ENCODE measurements around the gene ADCY9. TPM values are rescaled to one million over a fixed set of nuclear protein-coding genes. Genes with fewer than 3 reads are reported as not detected.

ADCY9 gene
- total RNA-seq, 1 donor from 2014 or later, result 9.7 TPM

- peaks cover 40% of the 10 kb centered on the region for H3K4me1 Mint-ChIP-seq (ENCODE audit: low read depth)
- H3K36me3 Mint-ChIP-seq (ENCODE audit: low read depth), result no peaks in the 10 kb centered on the region
- intact Hi-C loops (cut with micrococcal nuclease), result no loop called here
- peaks cover 6% of the 10 kb centered on the region for H3K27me3 Mint-ChIP-seq (ENCODE audit: insufficient read depth)
- no peak overlapping the region for H3K4me3 Mint-ChIP-seq
- H3K9me3 Mint-ChIP-seq, result peaks cover 8% of the 10 kb centered on the region
- H3K27ac Mint-ChIP-seq, result no peak overlapping the region
- DNase-seq (ENCODE audit: low spot score), result no peak
These were observed 23.7 kb upstream of the ADCY9 start for GRCh38 chr16:4139968-4140367.

- intact Hi-C loops (cut with micrococcal nuclease), result no loop called here
- Mint-ChIP-seq H3K36me3 (ENCODE audit: low read depth) (no peaks in the 10 kb centered on the region), H3K27ac (no peak overlapping the region), H3K27me3 (ENCODE audit: insufficient read depth) (peaks cover 6% of the 10 kb centered on the region), H3K4me1 (ENCODE audit: low read depth) (peaks cover 40% of the 10 kb centered on the region), H3K9me3 (peaks cover 8% of the 10 kb centered on the region), H3K4me3 (no peak overlapping the region)
- no peak for DNase-seq (ENCODE audit: low spot score)
These were observed 22.5 kb upstream of the ADCY9 start for GRCh38 chr16:4138713-4139112.

GRCh38 chr16:4137438-4137837 is 21.2 kb upstream of the ADCY9 start:
- H3K27ac Mint-ChIP-seq, result no peak overlapping the region
- H3K4me3 Mint-ChIP-seq, result no peak overlapping the region
- intact Hi-C loops (cut with micrococcal nuclease), result no loop called here
- peaks cover 38% of the 10 kb centered on the region for H3K4me1 Mint-ChIP-seq (ENCODE audit: low read depth)
- peaks cover 6% of the 10 kb centered on the region for H3K27me3 Mint-ChIP-seq (ENCODE audit: insufficient read depth)
- peaks cover 8% of the 10 kb centered on the region for H3K9me3 Mint-ChIP-seq
- H3K36me3 Mint-ChIP-seq (ENCODE audit: low read depth), result no peaks in the 10 kb centered on the region
- DNase-seq (ENCODE audit: low spot score), result no peak

GRCh38 chr16:4136229-4136813 is 20.1 kb upstream of the ADCY9 start:
- intact Hi-C loops (cut with micrococcal nuclease), result no loop called here
- H3K27ac Mint-ChIP-seq, result no peak overlapping the region
- H3K27me3 Mint-ChIP-seq (ENCODE audit: insufficient read depth), result peaks cover 6% of the 10 kb centered on the region
- peaks cover 27% of the 10 kb centered on the region for H3K4me1 Mint-ChIP-seq (ENCODE audit: low read depth)
- H3K4me3 Mint-ChIP-seq, result no peak overlapping the region
- peaks cover 8% of the 10 kb centered on the region for H3K9me3 Mint-ChIP-seq
- H3K36me3 Mint-ChIP-seq (ENCODE audit: low read depth), result no peaks in the 10 kb centered on the region
- DNase-seq (ENCODE audit: low spot score), result no peak

- DNase-seq (ENCODE audit: low spot score), result no peak
- Mint-ChIP-seq H3K27ac (no peak overlapping the region), H3K4me3 (no peak overlapping the region), H3K27me3 (ENCODE audit: insufficient read depth) (peaks cover 6% of the 10 kb centered on the region), H3K36me3 (ENCODE audit: low read depth) (no peaks in the 10 kb centered on the region), H3K9me3 (peaks cover 5% of the 10 kb centered on the region), H3K4me1 (ENCODE audit: low read depth) (peaks cover 23% of the 10 kb centered on the region)
- intact Hi-C loops (cut with micrococcal nuclease), result no loop called here
These were observed 19.3 kb upstream of the ADCY9 start for GRCh38 chr16:4135537-4135936.

- peaks cover 9% of the 10 kb centered on the region for H3K4me1 Mint-ChIP-seq (ENCODE audit: low read depth)
- H3K27me3 Mint-ChIP-seq (ENCODE audit: insufficient read depth), result peaks cover 10% of the 10 kb centered on the region
- DNase-seq (ENCODE audit: low spot score), result no peak
- H3K36me3 Mint-ChIP-seq (ENCODE audit: low read depth), result no peaks in the 10 kb centered on the region
- H3K9me3 Mint-ChIP-seq, result no peaks in the 10 kb centered on the region
- intact Hi-C loops (cut with micrococcal nuclease), result no loop called here
- H3K27ac Mint-ChIP-seq, result no peak overlapping the region
- no peak overlapping the region for H3K4me3 Mint-ChIP-seq
These were observed 17.7 kb upstream of the ADCY9 start for GRCh38 chr16:4133897-4134372.

- H3K27me3 Mint-ChIP-seq (ENCODE audit: insufficient read depth), result peaks cover 6% of the 10 kb centered on the region
- no peak overlapping the region for H3K4me3 Mint-ChIP-seq
- no peaks in the 10 kb centered on the region for H3K4me1 Mint-ChIP-seq (ENCODE audit: low read depth)
- no peak overlapping the region for H3K27ac Mint-ChIP-seq
- no peaks in the 10 kb centered on the region for H3K36me3 Mint-ChIP-seq (ENCODE audit: low read depth)
- intact Hi-C loops (cut with micrococcal nuclease), result no loop called here
- no peak for DNase-seq (ENCODE audit: low spot score)
- no peaks in the 10 kb centered on the region for H3K9me3 Mint-ChIP-seq
These were observed 15.4 kb upstream of the ADCY9 start for GRCh38 chr16:4131621-4132020.

- H3K27me3 Mint-ChIP-seq (ENCODE audit: insufficient read depth), result peaks cover 25% of the 10 kb centered on the region
- no peak overlapping the region for H3K4me3 Mint-ChIP-seq
- intact Hi-C loops (cut with micrococcal nuclease), result no loop called here
- H3K9me3 Mint-ChIP-seq, result no peaks in the 10 kb centered on the region
- no peaks in the 10 kb centered on the region for H3K4me1 Mint-ChIP-seq (ENCODE audit: low read depth)
- H3K36me3 Mint-ChIP-seq (ENCODE audit: low read depth), result no peaks in the 10 kb centered on the region
- DNase-seq (ENCODE audit: low spot score), result no peak
- H3K27ac Mint-ChIP-seq, result no peak overlapping the region
These were observed 8.5 kb upstream of the ADCY9 start for GRCh38 chr16:4124535-4125294.

- no peaks in the 10 kb centered on the region for H3K4me1 Mint-ChIP-seq (ENCODE audit: low read depth)
- no peaks in the 10 kb centered on the region for H3K9me3 Mint-ChIP-seq
- H3K4me3 Mint-ChIP-seq, result no peak overlapping the region
- no peaks in the 10 kb centered on the region for H3K36me3 Mint-ChIP-seq (ENCODE audit: low read depth)
- H3K27me3 Mint-ChIP-seq (ENCODE audit: insufficient read depth), result peaks cover 24% of the 10 kb centered on the region
- no peak overlapping the region for H3K27ac Mint-ChIP-seq
- no peak for DNase-seq (ENCODE audit: low spot score)
- intact Hi-C loops (cut with micrococcal nuclease), result no loop called here
These were observed 7.5 kb upstream of the ADCY9 start for GRCh38 chr16:4123616-4124300.

- peaks cover 31% of the 10 kb centered on the region for H3K27me3 Mint-ChIP-seq (ENCODE audit: insufficient read depth)
- no peak overlapping the region for H3K27ac Mint-ChIP-seq
- no peaks in the 10 kb centered on the region for H3K36me3 Mint-ChIP-seq (ENCODE audit: low read depth)
- DNase-seq (ENCODE audit: low spot score), result no peak
- H3K4me3 Mint-ChIP-seq, result no peak overlapping the region
- H3K9me3 Mint-ChIP-seq, result no peaks in the 10 kb centered on the region
- intact Hi-C loops (cut with micrococcal nuclease), result no loop called here
- H3K4me1 Mint-ChIP-seq (ENCODE audit: low read depth), result peaks cover 8% of the 10 kb centered on the region
These were observed 3.9 kb upstream of the ADCY9 start for GRCh38 chr16:4120176-4120575.

GRCh38 chr16:4117250-4117578 is 972 bp upstream of the ADCY9 start:
- DNase-seq (ENCODE audit: low spot score), result no peak
- Mint-ChIP-seq H3K27ac (no peak overlapping the region), H3K27me3 (ENCODE audit: insufficient read depth) (peaks cover 14% of the 10 kb centered on the region), H3K9me3 (no peaks in the 10 kb centered on the region), H3K4me1 (ENCODE audit: low read depth) (peaks cover 34% of the 10 kb centered on the region), H3K36me3 (ENCODE audit: low read depth) (peaks cover 17% of the 10 kb centered on the region), H3K4me3 (peak overlapping the region; percentile 82)
- intact Hi-C loops (cut with micrococcal nuclease), result loop anchor here (2.0 to 10.0 kb wide), 4 partner anchors 36 to 360 kb away; partner anchors contain the start of gene HMOX2

- H3K4me3 Mint-ChIP-seq, result peak overlapping the region; percentile 73
- H3K36me3 Mint-ChIP-seq (ENCODE audit: low read depth), result peaks cover 18% of the 10 kb centered on the region
- no peaks in the 10 kb centered on the region for H3K9me3 Mint-ChIP-seq
- peaks cover 47% of the 10 kb centered on the region for H3K4me1 Mint-ChIP-seq (ENCODE audit: low read depth)
- intact Hi-C loops (cut with micrococcal nuclease), result loop anchor here (1.0 to 10.0 kb wide), 7 partner anchors 35 to 505 kb away; partner anchors contain the start of genes HMOX2 and SLX4
- DNase-seq (ENCODE audit: low spot score), result no peak
- H3K27me3 Mint-ChIP-seq (ENCODE audit: insufficient read depth), result peaks cover 12% of the 10 kb centered on the region
- H3K27ac Mint-ChIP-seq, result no peak overlapping the region
These were observed 308 bp downstream of the ADCY9 start for GRCh38 chr16:4115949-4116318.
